Activated CD8-positive, alpha-beta memory T cell treated with anti-CD3 and anti-CD28 coated beads, Interleukin-2, amount 10 ng/mL, durations not matched to agents 7 days and 5 days (primary cell): Measurements from ENCODE around the gene DENND5B. TPM values are rescaled to one million over a fixed set of nuclear protein-coding genes. Genes with fewer than 3 reads are reported as not detected.
"Not testable (repeated sequence)": the region's sequence is repeated elsewhere in the genome, so short reads cannot be mapped to it uniquely, and the experiment has no call there.

Source experiments
- ATAC-seq: fragments of 150-1000 bp; cut with Tn5 transposase; one replicate; pipeline ENCODE4 v1.10.0; 2021; ENCODE audit warnings: moderate library complexity
- CTCF ChIA-PET: fragments of 350-600 bp; sonication (Branson Sonifier 250); formaldehyde crosslinking; loops from one replicate; lab custom pipeline; 2021; ENCODE audit warnings: antibody characterized with exemption; lab: Charles Lee
- DNase-seq: peaks from one replicate; pipeline ENCODE4 v3.0.0-alpha.2; 2020
- H3K27ac Mint-ChIP-seq: one replicate; pipeline ENCODE4 v1.8.0; 2021; ENCODE audit warnings: mild to moderate bottlenecking, mixed read lengths
- H3K27me3 Mint-ChIP-seq: one replicate; pipeline ENCODE4 v1.8.0; 2021; ENCODE audit warnings: mixed read lengths
- H3K36me3 Mint-ChIP-seq: one replicate; pipeline ENCODE4 v1.8.0; 2021; ENCODE audit warnings: mild to moderate bottlenecking, mixed read lengths
- H3K4me1 Mint-ChIP-seq: one replicate; pipeline ENCODE4 v1.8.0; 2021; ENCODE audit warnings: mixed read lengths
- H3K4me3 Mint-ChIP-seq: one replicate; pipeline ENCODE4 v1.8.0; 2021; ENCODE audit warnings: mild to moderate bottlenecking, moderate library complexity, mixed read lengths
- H3K9me3 Mint-ChIP-seq: one replicate; pipeline ENCODE4 v1.8.0; 2022; ENCODE audit warnings: low read depth, mixed read lengths
- total RNA-seq, 2 experiments: library from RNA; stranded (reverse); gene quantifications; one replicate each; pipeline ENCODE4 v1.2.3, GENCODE V29; 2021

The DENND5B gene
- total RNA-seq, 2 experiments from 2014 or later, result 0.06 to 0.26 TPM

DNA sequence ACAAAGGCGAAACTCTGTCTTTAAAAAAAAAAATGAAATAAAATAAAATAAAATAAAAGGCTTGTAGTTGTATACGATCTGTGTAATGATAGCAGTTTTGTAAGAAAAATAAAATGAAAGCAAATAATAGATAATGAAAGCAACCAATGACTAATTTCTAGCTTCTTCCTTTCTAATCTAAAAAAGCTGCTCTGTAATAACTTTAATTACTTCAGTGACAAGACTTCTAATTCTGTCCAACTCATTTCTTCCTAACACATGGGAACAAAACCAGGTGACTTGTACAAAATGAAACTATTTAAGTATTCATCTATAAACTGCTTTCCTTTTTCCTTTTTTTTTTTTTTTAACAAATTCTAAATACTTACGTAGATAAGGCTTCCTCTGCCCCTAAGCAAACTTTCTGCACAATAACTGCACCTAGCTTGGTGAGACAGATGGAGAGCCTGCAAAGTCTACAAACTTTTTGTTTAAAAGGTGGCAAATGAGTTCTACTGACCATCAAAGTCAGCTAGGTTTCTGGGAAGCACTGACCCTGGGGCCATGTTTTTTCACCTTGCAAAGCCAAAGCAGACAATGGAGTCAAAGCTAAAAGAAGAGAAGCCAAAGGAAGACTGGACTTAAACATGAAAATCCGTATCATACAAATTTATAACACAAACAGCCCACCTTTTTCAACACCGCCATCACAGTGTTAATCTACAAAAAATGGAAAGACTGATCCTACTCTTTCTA, 28.2 kb downstream of the DENND5B start:
- Mint-ChIP-seq H3K4me1 (no peaks in the 10 kb centered on the region), H3K27ac (no peak overlapping the region), H3K36me3 (no peaks in the 10 kb centered on the region), H3K27me3 (peaks cover 24% of the 10 kb centered on the region), H3K4me3 (no peak overlapping the region), H3K9me3 (no peaks in the 10 kb centered on the region)
- CTCF ChIA-PET, result no interaction called here
- no peak for ATAC-seq
- DNase-seq, result no peak

GRCh38 chr12:31560516-31560915, 30.4 kb downstream of the DENND5B start:
- no peaks in the 10 kb centered on the region for H3K9me3 Mint-ChIP-seq
- H3K27me3 Mint-ChIP-seq, result peaks cover 25% of the 10 kb centered on the region
- H3K27ac Mint-ChIP-seq, result no peak overlapping the region
- no peaks in the 10 kb centered on the region for H3K36me3 Mint-ChIP-seq
- CTCF ChIA-PET, result no interaction called here
- ATAC-seq (no peak), DNase-seq (no peak)
- no peaks in the 10 kb centered on the region for H3K4me1 Mint-ChIP-seq
- H3K4me3 Mint-ChIP-seq, result no peak overlapping the region

- no peak overlapping the region for H3K27ac Mint-ChIP-seq
- no peaks in the 10 kb centered on the region for H3K36me3 Mint-ChIP-seq
- DNase-seq (no peak), ATAC-seq (no peak)
- peaks cover 29% of the 10 kb centered on the region for H3K27me3 Mint-ChIP-seq
- CTCF ChIA-PET, result no interaction called here
- H3K4me1 Mint-ChIP-seq, result no peaks in the 10 kb centered on the region
- no peaks in the 10 kb centered on the region for H3K9me3 Mint-ChIP-seq
- H3K4me3 Mint-ChIP-seq, result no peak overlapping the region
Measured at GRCh38 chr12:31558521-31558920, 32.4 kb downstream of the DENND5B start.

GRCh38 chr12:31557707-31558106, 33.2 kb downstream of the DENND5B start:
- no peak overlapping the region for H3K4me3 Mint-ChIP-seq

DNA sequence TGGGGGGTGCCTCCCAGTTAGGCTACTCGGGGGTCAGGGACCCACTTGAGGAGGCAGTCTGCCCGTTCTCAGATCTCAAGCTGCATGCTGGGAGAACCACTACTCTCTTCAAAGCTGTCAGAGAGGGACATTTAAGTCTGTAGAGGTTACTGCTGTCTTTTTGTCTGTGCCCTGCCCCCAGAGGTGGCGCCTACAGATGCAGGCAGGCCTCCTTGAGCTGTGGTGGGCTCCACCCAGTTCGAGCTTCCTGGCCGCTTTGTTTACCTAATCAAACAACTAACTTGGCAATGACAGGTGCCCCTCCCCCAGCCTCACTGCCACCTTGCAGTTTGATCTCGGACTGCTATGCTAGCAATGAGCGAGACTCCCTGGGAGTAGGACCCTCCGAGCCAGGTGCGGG, 35.5 kb downstream of the DENND5B start:
- H3K27me3 Mint-ChIP-seq, result peaks cover 30% of the 10 kb centered on the region
- H3K9me3 Mint-ChIP-seq, ATAC-seq, DNase-seq, H3K4me3 Mint-ChIP-seq, H3K4me1 Mint-ChIP-seq, H3K36me3 Mint-ChIP-seq, H3K27ac Mint-ChIP-seq, CTCF ChIA-PET: not testable (repeated sequence)

More at GRCh38 chr12:31557707-31558106, 33.2 kb downstream of the DENND5B start:
- CTCF ChIA-PET, result no interaction called here
- DNase-seq, result no peak
- Mint-ChIP-seq H3K27ac (no peak overlapping the region), H3K9me3 (no peaks in the 10 kb centered on the region), H3K36me3 (no peaks in the 10 kb centered on the region), H3K27me3 (peaks cover 30% of the 10 kb centered on the region), H3K4me1 (no peaks in the 10 kb centered on the region)
- no peak for ATAC-seq

DNA sequence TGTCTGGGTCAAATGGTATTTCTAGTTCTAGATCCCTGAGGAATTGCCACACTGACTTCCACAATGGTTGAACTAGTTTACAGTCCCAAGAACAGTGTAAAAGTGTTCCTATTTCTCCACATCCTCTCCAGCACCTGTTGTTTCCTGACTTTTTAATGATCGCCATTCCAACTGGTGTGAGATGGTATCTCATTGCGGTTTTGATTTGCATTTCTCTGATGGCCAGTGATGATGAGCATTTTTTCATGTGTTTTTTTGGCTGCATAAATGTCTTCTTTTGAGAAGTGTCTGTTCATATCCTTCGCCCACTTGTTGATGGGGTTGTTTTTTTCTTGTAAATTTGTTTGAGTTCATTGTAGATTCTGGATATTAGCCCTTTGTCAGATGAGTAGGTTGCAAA, 40.3 kb downstream of the DENND5B start:
- DNase-seq, H3K27me3 Mint-ChIP-seq, CTCF ChIA-PET, H3K9me3 Mint-ChIP-seq, H3K4me3 Mint-ChIP-seq, ATAC-seq, H3K27ac Mint-ChIP-seq, H3K4me1 Mint-ChIP-seq, H3K36me3 Mint-ChIP-seq: not testable (repeated sequence)

GRCh38 chr12:31536672-31537071, 54.3 kb downstream of the DENND5B start:
- CTCF ChIA-PET, result no interaction called here
- Mint-ChIP-seq H3K36me3 (no peaks in the 10 kb centered on the region), H3K4me1 (no peaks in the 10 kb centered on the region), H3K27me3 (peaks cover 24% of the 10 kb centered on the region), H3K27ac (no peak overlapping the region), H3K4me3 (no peak overlapping the region), H3K9me3 (no peaks in the 10 kb centered on the region)
- ATAC-seq (no peak), DNase-seq (no peak)

GRCh38 chr12:31533470-31533869, 57.5 kb downstream of the DENND5B start:
- DNase-seq (no peak), ATAC-seq (no peak)
- Mint-ChIP-seq H3K27ac (no peak overlapping the region), H3K4me3 (no peak overlapping the region), H3K9me3 (no peaks in the 10 kb centered on the region), H3K36me3 (no peaks in the 10 kb centered on the region), H3K27me3 (peaks cover 22% of the 10 kb centered on the region), H3K4me1 (no peaks in the 10 kb centered on the region)
- CTCF ChIA-PET, result no interaction called here

DNA sequence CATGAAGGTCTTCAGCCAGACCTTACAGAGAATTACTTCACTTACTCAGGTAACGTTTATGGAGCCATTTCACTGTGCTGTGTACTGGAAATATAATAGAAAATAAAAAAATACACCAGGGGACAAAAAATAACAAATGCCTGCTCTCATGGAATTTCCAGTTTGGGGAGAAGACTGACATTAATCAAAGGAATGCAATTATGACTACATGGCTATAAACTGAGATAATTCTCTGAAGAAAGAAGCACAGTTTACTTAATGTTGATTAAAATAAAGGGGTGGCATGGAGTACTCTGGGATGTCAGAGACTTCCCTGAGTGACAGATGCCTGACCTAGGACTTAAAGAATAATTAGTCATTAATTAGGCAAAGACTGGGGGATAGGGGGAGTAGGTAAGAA, 59.0 kb downstream of the DENND5B start:
- DNase-seq (no peak), ATAC-seq (no peak)
- Mint-ChIP-seq H3K27me3 (peaks cover 19% of the 10 kb centered on the region), H3K4me1 (no peaks in the 10 kb centered on the region), H3K4me3 (no peak overlapping the region), H3K9me3 (no peaks in the 10 kb centered on the region), H3K27ac (no peak overlapping the region), H3K36me3 (no peaks in the 10 kb centered on the region)
- CTCF ChIA-PET, result no interaction called here

- Mint-ChIP-seq H3K4me1 (peaks cover 4% of the 10 kb centered on the region), H3K36me3 (no peaks in the 10 kb centered on the region), H3K27ac (no peak overlapping the region), H3K4me3 (no peak overlapping the region), H3K9me3 (no peaks in the 10 kb centered on the region), H3K27me3 (peaks cover 26% of the 10 kb centered on the region)
- DNase-seq, result no peak
- no peak for ATAC-seq
- CTCF ChIA-PET, result no interaction called here
Measured at GRCh38 chr12:31528095-31528494, 62.8 kb downstream of the DENND5B start.

DNA sequence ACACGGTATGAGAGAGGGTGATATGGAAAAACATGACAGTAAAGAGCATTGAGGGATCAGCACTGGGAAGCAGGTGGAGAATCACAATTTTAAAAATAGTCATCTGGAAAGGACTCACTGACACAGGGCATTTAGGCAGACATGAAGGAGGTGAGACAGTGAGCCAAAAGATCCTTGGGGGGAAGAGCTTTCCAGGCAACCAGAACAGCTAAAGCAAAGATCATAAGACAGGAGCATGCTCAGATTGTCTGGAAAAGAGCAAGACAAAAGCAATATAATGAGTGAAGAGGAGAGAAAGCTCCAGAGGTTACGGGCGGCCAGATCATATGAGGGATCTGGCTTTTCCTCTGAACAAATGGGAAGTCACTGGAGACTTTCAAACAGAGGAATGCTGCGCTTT, 63.9 kb downstream of the DENND5B start:
- CTCF ChIA-PET, result no interaction called here
- DNase-seq (no peak), ATAC-seq (no peak)
- H3K4me3 Mint-ChIP-seq, result no peak overlapping the region
- peaks cover 20% of the 10 kb centered on the region for H3K27me3 Mint-ChIP-seq
- no peaks in the 10 kb centered on the region for H3K36me3 Mint-ChIP-seq
- H3K4me1 Mint-ChIP-seq, result peaks cover 4% of the 10 kb centered on the region
- H3K27ac Mint-ChIP-seq, result no peak overlapping the region
- H3K9me3 Mint-ChIP-seq, result no peaks in the 10 kb centered on the region

DNA sequence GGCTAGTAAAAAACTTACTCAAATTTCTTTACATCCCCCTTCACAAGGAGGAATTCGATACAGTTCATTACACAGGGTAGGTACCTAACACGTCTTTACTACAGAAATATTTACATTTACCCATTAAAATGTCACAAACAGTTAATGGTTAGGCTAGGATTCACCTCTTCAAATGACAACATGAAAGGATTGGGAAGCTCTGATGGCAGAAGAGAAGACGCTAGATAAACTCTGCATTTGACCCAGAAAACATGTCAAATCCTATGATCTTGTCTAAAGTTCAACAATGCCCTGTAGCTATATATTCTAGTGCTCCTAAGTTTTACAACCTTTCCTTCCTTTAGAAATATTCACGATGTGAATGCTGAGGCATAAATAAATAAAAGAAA, 64.8 kb downstream of the DENND5B start:
- Mint-ChIP-seq H3K9me3 (no peaks in the 10 kb centered on the region), H3K27me3 (peaks cover 19% of the 10 kb centered on the region), H3K4me3 (no peak overlapping the region), H3K36me3 (no peaks in the 10 kb centered on the region), H3K4me1 (peaks cover 4% of the 10 kb centered on the region), H3K27ac (no peak overlapping the region)
- CTCF ChIA-PET, result interaction anchor here (1.4 kb wide), 1 partner anchor 10 kb away, joined by 3 read pairs; no protein-coding TSS in a partner anchor
- DNase-seq (no peak), ATAC-seq (no peak)

- H3K4me1 Mint-ChIP-seq, result peaks cover 4% of the 10 kb centered on the region
- CTCF ChIA-PET, result interaction anchor here (1.4 kb wide), 1 partner anchor 9 kb away, joined by 3 read pairs; no protein-coding TSS in a partner anchor
- DNase-seq (no peak), ATAC-seq (no peak)
- no peaks in the 10 kb centered on the region for H3K9me3 Mint-ChIP-seq
- no peak overlapping the region for H3K27ac Mint-ChIP-seq
- no peak overlapping the region for H3K4me3 Mint-ChIP-seq
- peaks cover 19% of the 10 kb centered on the region for H3K27me3 Mint-ChIP-seq
- no peaks in the 10 kb centered on the region for H3K36me3 Mint-ChIP-seq
Measured at GRCh38 chr12:31525496-31526157, 65.3 kb downstream of the DENND5B start.
